ENCODE measurements around the gene ZYX.
"Not testable (repeated sequence)": the region's sequence is repeated elsewhere in the genome, so short reads cannot be mapped to it uniquely, and the experiment has no call there.

ZYX gene

DNA sequence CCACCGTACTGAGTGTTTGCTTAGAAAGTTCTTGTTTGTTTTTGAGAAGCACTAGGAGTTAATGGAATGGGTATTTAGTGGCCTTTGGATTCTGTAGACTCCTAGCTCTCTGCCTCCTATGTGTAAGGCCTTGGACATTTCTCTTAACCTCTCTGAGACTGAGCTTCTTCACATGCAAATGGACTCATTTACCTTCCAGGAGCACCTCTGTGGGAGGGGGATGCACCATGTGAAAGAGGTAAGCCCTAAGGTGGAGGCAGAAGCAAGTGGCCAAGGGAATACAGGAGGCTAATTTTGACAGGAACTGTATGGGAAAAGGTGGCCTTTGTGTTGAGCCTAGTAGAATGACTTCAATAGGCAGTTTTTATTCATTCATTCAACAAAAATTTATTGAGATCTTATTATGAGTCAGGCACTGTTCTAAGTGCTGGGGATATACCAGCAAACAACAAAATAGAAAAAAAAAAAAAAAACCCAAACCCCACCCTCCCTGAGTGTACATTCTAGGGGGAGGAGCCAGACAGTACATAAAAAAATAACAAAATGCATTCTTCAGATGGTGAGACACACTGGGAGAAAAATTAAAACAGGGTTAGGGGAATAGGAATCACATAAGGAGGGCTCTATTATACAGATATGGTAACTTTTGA lies 36.7 kb downstream of the ZYX start:
- no peak for DNase-seq (ENCODE audit: low read depth)

DNA sequence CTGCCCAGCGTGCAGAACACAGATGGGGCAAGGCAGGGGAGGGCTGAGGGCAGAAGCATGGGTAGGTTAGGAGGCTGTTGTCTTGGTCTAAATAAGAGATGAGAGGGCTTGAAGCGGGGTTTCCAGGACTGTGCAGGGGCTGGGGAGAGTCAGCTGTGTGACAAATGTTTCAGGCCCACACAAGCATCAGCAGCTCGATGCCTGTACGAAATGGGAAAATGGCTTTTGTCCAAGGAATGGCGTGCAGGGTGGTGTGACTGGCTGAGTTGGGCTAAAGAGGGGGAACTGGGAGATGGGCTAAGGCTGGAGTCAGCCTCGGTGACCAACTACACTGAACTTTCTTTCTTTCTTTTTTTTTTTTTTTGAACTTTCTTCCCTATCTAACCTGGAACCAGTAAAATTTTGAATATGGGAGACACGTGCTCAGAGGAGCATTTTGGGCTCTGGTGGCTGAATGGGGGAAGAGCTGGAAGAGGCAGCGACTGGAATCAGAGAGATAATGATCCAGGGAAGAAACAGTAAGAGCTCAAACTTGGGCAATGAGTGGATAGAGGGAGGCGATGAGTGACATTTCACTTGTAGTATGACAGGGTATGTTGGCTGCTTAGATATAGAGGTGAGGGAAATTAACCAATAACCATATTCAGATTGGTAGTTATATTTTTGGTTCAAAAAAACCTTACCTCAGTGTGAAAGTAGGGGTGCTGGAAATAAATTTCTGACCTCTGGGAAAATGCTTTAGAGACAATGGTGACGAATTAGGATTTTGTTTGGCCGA lies 37.7 kb downstream of the ZYX start:
- no peak for DNase-seq (ENCODE audit: low read depth)

DNA sequence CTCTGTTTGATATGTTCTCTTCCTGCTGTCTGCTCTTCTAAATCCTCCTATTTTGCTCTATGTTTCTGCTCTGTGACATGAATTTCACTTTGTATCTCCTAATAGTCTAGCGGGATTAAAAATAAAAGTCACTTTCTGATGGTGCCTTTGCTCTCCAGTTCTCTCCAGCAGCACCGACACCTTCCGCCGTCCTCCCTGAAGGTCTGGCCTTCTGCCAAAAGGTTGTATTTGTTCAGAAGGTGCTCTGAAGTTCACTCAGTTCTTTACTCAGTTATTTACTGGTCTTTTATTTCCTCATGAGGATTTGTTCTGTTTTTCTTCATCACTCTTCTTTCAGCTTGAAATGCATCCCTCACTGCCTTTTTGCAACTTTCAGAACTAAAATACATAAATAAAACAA lies 38.7 kb downstream of the ZYX start:
- DNase-seq (ENCODE audit: low read depth): no peak

DNA sequence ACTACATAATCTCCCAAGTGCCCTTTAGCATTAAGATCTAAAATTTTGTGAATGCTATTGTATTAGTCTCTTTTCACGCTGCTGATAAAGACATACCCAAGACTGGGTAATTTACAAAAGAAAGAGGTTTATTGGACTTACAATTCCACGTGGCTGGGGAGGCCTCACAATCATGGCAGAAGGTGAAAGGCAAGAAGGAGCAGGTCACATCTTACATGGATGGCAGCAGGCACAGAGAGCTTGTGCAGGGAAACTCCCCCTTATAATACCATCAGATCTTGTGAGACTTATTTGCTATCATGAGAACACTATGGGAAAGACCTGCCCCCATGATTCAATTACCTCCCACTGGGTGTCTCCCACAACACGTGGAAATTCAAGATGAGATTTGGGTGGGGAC lies 39.5 kb downstream of the ZYX start:
- DNase-seq (ENCODE audit: low read depth): not testable (repeated sequence)

DNA sequence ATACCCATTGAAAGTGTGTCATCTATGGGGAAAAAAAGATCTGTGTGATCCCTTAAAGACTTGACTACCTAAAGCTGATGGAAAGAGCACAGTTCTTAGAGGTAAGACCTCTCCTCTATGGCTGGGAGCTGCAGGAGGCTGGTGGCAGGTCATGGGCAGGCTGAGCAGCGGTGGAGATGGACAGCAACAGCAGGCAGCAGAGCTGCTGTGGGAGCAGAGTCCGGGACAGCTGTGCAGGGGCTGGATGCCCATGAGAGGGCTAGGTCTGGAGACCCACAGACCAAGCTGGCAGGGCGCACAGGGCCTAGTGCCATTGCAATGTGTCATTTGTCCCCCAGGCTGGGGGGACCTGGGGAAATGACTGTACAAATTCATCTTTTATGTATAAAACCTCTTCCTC lies 40.9 kb downstream of the ZYX start:
- DNase-seq (ENCODE audit: low read depth): no peak

DNA sequence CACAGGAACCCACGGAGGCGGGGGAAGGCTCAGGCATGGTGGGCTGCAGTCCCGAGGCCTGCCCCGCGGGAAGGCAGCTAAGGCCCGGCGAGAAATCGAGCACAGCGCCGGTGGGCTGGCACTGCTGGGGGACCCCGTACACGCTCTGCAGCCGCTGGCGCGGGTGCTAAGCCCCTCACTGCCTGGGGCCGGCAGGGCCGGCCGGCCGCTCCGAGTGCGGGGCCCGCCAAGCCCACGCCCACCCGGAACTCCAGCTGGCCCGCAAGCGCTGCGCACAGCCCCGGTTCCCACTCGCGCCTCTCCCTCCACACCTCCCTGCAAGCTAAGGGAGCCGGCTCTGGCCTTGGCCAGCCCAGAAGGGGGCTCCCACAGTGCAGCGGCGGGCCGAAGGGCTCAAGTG lies 43.3 kb downstream of the ZYX start:
- DNase-seq (ENCODE audit: low read depth): not testable (repeated sequence)

DNA sequence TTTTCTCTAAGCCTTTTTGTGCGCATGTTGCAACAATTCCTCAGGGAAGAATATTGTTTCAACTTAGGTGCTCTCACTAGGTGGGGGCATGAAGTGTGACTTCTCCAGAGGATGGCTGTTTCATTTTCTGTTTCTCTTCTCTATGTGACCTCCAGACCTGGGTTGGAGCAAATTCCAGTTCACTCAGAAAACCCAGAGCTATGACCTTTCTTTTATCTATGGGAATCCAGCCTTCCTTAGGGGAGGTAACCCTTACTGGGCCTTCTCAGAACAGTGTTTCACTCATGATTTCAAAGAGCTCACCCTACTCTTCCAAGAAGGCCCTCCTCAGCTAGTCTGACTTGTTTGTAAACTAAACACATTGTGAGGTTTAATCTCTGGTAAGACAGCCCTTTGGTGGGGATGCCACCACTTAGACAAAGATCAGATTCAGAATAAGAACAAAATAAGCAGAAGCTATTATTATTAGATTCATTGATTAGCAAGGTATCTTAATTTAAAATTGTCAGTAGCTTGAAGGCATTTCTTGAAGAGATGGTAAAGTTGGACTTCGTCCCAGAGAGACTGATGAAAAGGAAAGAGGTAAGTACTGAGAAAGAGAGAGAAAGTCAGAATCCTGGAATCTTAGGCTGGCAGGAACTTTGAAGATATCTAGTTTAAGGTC lies 45.5 kb downstream of the ZYX start:
- DNase-seq (ENCODE audit: low read depth): no peak

DNA sequence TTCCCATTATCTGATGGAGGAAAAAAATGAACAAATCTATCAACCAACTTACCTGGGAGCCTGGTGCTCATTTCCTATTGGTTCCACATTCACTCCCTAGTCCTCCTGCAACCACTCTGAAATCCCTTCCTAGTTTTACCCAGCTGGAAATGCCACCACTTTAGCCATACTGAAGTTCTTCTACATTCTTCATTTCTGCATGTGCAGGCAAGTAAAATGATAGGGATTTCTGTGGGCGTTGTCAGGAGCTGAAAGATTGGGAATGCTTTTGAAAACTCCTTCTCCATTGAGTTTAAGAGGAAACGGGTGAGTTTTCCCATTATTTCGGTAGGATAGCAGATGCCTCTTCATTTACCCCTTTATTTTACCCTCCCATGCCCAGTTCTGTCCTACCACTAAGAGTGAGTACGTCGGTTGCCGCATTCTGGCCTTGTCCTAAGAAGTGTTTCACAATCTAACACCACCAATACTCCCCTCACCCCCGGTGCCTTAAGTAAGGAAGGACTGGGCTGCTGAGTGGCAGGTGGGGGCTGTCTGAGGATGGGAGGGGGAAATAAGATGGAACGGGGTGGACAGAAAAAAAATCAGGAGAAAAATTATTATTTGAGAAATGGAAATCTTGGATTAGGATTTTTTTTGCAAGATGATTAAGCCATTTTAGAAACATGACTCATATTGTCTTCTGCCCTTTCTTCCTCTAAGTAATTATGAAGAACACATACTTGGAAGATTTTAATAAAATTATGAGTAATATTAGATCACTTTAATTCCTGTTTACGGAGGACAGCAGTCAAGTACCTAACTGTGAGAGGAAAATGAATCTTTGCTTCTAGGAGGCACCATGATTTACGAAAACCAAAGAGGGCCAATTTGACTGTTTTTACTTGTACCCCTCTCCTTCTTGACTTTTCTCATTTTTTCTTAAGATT lies 48.9 kb downstream of the ZYX start:
- no peak for DNase-seq (ENCODE audit: low read depth)

DNA sequence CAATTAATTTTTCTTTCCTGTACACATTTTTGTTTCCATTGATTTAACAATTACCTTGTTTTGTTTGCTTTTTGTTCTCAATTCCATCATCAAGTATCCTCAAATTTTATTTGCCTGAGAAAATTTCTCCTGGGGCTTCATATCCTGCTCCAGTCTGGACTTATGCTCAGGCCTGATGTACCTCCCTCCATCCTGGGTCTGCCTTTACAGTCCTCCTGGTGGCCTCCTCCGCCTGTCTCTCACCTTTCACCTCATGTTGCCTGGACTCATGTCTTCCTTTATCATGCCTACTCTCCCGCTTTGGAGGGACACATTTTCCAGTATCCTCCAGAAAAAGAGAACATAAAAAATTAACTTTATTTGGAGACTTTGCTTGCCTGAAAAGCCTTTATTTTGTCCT lies 50.0 kb downstream of the ZYX start:
- no peak for DNase-seq (ENCODE audit: low read depth)

DNA sequence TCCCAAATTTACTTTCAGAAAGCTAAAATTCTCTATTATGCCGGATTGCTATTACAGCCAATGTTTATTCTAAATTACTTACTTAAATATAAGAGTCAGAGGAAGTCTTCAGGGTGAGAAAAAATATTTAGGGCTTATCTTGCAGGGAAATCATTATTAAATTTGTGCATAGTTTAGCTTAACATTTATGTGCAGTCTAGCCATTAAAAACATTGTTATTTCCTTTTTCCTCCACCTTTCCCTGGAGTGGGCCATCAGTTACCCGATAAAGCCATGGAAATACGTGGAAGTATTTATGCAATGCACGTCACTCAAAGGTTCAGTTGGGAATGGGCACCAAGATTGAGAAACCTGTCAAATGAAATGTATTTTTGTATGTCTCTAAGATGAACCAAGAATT lies 52.6 kb downstream of the ZYX start:
- DNase-seq (ENCODE audit: low read depth): no peak

DNA sequence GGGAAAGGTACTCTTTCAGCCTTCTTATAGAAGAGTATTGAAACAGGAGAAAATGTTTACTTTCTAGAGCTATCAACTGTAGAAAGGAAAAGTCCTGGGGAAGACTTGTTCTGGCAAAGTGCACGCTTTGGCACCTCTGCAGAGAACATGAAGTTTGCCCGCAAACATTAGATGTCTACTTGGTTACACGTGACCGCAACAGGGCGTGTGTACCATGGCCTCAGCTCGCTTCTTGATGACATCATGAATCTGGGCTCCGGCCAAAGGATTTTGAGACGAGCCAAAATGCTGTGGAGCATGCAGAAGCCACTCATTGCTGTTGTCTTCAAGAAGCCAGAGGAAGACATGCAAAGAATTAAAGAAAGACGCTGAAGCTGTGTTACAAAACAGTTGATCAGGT lies 53.5 kb downstream of the ZYX start:
- no peak for DNase-seq (ENCODE audit: low read depth)

DNA sequence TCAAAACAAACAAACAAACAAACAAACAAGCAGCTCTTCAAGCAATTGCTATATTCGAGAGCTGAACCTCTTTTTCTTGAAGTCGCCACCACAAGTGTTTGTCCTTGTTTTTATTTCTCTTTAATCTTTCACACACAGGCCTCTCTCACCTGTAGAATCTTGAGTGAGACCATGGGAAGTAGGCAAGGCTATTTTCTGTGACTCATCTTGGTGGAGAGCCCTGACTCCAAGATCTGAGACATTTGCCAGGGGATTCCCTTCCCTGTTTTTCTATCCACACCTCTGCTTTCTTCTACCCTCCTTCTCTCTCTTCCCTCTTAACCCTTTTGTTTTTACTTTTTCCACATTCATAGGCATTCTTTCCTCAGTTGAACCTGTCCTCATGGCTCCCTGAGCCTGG lies 54.1 kb downstream of the ZYX start:
- no peak for DNase-seq (ENCODE audit: low read depth)

DNA sequence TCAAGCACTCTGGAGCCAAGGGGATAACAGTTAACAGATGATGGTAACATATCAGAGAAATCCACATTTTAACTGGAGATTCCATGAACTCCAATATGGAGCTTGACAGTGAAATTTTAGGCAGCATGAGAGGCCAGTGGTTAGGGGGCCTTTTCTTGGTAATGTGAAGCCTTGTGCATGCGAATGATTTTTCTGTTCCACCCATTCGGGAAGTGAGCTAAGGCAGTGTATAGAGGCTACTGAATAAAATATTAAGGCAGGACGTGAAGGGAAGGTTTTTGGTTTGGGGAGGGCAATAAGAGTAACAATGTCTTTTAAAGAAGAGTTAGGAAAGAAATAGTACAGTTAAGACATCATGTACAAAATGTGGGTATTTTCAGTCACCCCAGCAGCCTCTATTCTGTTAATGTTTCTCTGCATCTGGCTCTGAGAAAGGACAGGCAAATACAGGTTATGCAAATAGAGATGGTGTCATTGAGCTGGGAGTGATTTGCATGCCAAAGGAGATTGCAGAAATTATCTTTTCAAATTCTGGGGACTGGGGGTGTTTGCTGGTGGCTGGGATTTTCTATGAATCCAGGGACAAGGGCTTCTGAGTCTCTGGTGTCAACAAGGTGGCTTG lies 55.3 kb downstream of the ZYX start:
- DNase-seq (ENCODE audit: low read depth): no peak

DNA sequence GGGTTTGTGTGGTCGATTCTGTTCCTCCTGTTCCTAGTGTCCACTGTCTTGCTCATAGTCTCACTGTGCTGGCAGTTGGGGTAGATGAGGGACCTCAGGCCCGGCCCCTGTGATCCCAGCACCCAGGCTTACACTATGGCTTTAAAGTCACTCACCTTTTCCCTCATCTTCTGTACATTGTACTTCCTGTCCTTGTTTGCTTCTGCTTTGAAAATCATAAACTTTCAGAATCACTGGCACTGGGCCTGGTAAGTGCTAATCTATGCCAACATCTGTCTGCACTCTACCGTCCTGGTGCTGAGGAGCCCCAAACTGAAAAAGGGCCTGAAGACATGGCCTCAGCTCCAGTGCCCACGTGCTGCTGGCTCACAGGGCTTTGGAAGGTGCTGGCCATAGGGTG lies 56.4 kb downstream of the ZYX start:
- DNase-seq (ENCODE audit: low read depth): no peak

DNA sequence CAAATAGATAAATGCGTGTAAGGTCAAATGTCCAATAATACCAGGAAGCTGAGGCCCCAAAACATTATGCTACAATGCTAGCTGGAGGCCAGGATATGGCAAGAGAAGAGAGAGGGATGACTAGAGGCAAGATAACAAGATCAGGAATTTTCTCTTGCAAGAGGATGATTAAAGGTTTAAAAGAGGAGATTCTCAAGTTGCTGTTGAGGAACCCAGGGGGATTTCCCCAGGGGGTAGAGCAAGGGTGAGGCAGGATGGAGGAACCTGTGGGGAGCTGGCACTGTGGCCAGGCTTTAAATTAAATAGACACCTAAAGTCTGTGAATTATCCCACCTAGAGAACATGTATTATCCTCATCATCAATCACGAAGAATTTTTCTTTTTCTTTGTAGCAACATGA lies 58.7 kb downstream of the ZYX start:
- no peak for DNase-seq (ENCODE audit: low read depth)
